WERI-Rb-1 (cell line): ENCODE data around the gene LIPN.

Experiments
- DNase-seq: peaks from one replicate; pipeline ENCODE4 v3.0.0-alpha.2; 2020
- H3K27ac ChIP-seq: fragments of 250-450 bp; sonication (Bioruptor Pico); 2 replicates; pipeline ENCODE4 v1.5.1; 2020; ENCODE audit warnings: mild to moderate bottlenecking, moderate library complexity
- H3K27me3 ChIP-seq: fragments of 250-450 bp; sonication (Bioruptor Pico); 2 replicates; pipeline ENCODE4 v1.5.1; 2021; ENCODE audit warnings: mild to moderate bottlenecking, low read depth, moderate library complexity; ENCODE audit not compliant: insufficient read depth, severe bottlenecking
- H3K36me3 ChIP-seq: fragments of 250-450 bp; sonication (Bioruptor Pico); 2 replicates; pipeline ENCODE4 v1.5.1; 2020; ENCODE audit warnings: mild to moderate bottlenecking, moderate library complexity
- H3K4me3 ChIP-seq: 2 replicates; pipeline ENCODE4 v1.5.1; 2011; ENCODE audit warnings: low read depth, mild to moderate bottlenecking, control low read depth, low read length
- H3K9me3 ChIP-seq: fragments of 250-450 bp; sonication (Bioruptor Pico); 2 replicates; pipeline ENCODE4 v1.5.1; 2021; ENCODE audit warnings: mild to moderate bottlenecking, moderate library complexity; ENCODE audit not compliant: severe bottlenecking
- TF ChIP-seq, protein P1 (sequence below): IDR thresholded peaks from 2 replicates; pipeline ENCODE4 v1.5.1; 2011; ENCODE audit warnings: low read depth, mild to moderate bottlenecking, control low read depth, inconsistent platforms, low read length

The LIPN gene

DNA sequence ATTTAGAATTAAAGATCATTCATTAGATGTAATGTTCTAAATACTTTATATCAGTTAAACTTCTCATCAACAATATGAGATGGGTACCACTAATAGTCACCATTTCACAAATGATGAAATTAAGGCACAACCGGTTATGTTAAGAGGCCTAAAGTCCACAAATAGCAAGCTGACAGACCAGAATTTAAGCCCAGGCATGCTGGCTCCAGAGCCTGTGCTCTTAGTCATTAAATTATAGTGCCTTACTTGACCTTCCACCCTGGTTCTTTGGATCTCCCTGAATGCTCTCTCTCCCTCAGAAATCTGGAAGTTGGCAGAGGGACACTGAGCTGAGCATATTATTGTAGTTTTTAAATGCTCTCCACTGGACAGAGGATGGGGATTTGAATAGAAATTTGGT is 3.6 kb downstream of the LIPN start:
- DNase-seq = no peak
- no peak overlapping the region for H3K4me3 ChIP-seq
- no peaks in the 10 kb centered on the region for H3K36me3 ChIP-seq

DNA sequence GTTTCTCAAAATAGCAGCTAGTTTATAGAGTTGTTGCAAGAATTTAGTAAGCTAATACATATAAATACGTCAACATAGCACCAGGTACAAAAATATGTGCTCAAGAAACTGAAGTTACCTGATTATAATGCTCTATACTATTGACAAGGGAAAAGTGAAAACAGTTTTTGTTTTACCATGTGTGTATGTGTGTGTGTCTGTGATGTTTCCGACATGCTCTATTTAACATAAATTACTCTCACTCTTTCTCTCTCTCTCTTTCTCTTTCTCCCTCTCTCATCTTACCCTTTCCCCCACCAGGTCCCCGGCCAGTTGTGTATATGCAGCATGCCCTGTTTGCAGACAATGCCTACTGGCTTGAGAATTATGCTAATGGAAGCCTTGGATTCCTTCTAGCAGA is 4.3 kb downstream of the LIPN start:
- TF ChIP-seq, protein P1, sequence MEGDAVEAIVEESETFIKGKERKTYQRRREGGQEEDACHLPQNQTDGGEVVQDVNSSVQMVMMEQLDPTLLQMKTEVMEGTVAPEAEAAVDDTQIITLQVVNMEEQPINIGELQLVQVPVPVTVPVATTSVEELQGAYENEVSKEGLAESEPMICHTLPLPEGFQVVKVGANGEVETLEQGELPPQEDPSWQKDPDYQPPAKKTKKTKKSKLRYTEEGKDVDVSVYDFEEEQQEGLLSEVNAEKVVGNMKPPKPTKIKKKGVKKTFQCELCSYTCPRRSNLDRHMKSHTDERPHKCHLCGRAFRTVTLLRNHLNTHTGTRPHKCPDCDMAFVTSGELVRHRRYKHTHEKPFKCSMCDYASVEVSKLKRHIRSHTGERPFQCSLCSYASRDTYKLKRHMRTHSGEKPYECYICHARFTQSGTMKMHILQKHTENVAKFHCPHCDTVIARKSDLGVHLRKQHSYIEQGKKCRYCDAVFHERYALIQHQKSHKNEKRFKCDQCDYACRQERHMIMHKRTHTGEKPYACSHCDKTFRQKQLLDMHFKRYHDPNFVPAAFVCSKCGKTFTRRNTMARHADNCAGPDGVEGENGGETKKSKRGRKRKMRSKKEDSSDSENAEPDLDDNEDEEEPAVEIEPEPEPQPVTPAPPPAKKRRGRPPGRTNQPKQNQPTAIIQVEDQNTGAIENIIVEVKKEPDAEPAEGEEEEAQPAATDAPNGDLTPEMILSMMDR = no peak
- no peak overlapping the region for H3K27ac ChIP-seq
- H3K4me3 ChIP-seq = no peak overlapping the region
- H3K27me3 ChIP-seq = no peaks in the 10 kb centered on the region
- H3K9me3 ChIP-seq = no peaks in the 10 kb centered on the region
- DNase-seq = no peak
- no peaks in the 10 kb centered on the region for H3K36me3 ChIP-seq

More for the DNA sequence above, 3.6 kb downstream of the LIPN start:
- Histone ChIP-seq H3K9me3 (no peaks in the 10 kb centered on the region), H3K27ac (no peak overlapping the region), H3K27me3 (no peaks in the 10 kb centered on the region)
- TF ChIP-seq, protein P1 = no peak

DNA sequence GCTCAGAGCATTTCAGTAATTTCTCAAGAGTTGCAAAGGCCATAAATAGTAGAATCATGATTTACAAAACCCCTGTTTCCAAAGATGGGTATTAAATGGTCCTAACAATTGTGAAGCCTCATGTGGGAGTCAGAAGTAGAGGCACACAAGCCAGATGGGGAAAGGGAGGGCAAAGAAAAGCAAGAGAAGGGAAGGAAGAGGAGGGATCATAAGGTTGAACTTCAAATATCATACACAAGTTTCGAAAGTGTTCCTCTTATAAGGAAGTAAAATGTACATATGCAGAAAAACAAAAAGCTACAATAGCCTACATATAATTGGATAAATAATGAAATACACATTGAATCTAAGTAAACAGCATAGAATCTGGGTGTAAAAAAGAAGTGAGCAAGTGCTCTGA is 6.0 kb downstream of the LIPN start:
- H3K9me3 ChIP-seq = no peaks in the 10 kb centered on the region
- H3K4me3 ChIP-seq = no peak overlapping the region
- no peaks in the 10 kb centered on the region for H3K36me3 ChIP-seq
- no peak for DNase-seq
- no peak overlapping the region for H3K27ac ChIP-seq
- H3K27me3 ChIP-seq = no peaks in the 10 kb centered on the region
- TF ChIP-seq, protein P1 = no peak

DNA sequence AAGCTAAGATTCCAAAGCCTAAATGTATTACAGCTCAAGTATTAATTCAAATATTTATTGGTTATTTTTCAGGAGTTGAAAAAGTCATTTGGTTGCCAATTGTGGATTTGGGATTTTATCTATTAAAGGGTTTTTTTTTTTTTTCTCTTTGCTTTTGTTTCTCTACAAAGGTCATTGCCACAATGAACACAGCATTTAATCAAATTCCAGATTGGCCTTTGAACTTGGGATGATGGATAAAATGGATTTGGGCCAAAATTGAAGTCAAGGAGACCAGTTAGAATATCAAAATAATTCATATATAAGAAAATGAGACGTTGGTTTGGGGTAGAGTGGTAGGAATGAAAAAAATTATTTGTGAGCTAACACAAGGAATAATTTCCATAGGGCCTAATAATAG is 9.6 kb downstream of the LIPN start:
- Histone ChIP-seq H3K36me3 (no peaks in the 10 kb centered on the region), H3K4me3 (no peak overlapping the region), H3K27me3 (no peaks in the 10 kb centered on the region), H3K27ac (no peak overlapping the region), H3K9me3 (no peaks in the 10 kb centered on the region)
- DNase-seq = no peak
- TF ChIP-seq, protein P1 = no peak

DNA sequence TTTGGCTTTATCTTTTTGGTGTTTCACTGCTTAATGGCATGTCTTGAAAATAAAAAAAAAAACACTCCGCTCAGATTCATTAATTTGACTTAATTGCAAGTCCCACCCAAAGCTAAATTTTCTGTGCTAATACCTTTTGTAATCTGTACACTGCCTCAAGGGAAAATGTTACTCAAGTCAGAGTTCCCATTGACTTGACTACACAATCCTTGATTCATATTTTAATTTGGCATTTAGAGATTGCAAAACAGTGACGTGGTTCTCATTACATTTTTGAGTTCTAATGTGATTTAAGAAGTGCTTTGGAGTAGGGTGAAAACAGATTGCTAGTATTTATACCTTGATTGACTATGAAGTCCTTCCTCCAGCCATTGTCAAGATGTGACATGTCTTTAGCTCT is 21.4 kb downstream of the LIPN start:
- H3K36me3 ChIP-seq = no peaks in the 10 kb centered on the region
- TF ChIP-seq, protein P1 = no peak
- no peak for DNase-seq
- H3K9me3 ChIP-seq = no peaks in the 10 kb centered on the region
- H3K27me3 ChIP-seq = no peaks in the 10 kb centered on the region
- H3K4me3 ChIP-seq = no peak overlapping the region
- H3K27ac ChIP-seq = no peak overlapping the region

DNA sequence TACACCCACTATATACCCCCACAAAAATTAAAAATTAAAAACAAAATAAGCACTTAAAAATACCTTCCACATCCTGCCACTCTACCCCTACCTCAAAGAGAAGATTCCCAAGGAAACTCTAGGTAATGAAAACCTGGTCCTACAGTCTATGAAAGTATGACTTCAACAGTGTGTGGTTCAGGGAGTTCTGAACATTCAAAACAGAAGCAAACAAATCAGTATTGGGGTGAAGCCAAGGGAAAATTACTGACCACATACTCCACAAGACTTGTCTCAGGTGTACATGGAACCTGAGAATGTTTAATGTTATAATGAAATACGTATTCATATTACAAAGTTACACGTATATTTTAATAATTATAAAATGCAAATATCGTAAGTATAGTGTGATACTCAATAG is 22.4 kb downstream of the LIPN start:
- H3K9me3 ChIP-seq = no peaks in the 10 kb centered on the region

More for the DNA sequence above, 22.4 kb downstream of the LIPN start:
- no peak for DNase-seq
- Histone ChIP-seq H3K4me3 (no peak overlapping the region), H3K27ac (no peak overlapping the region), H3K27me3 (no peaks in the 10 kb centered on the region), H3K36me3 (no peaks in the 10 kb centered on the region)
- TF ChIP-seq, protein P1 = no peak
